Thoracic aorta (tissue), 2 donors: ENCODE results near the gene ERC1. TPM values are rescaled to one million over a fixed set of nuclear protein-coding genes. Genes with fewer than 3 reads are reported as not detected.

Source experiments
- ATAC-seq: fragments of 150-250 bp; one replicate; pipeline ENCODE4 v1.8.0; 2017; ENCODE audit warnings: low read depth; ENCODE audit not compliant: insufficient number of reproducible peaks, low FRiP score
- DNase-seq: peaks from one replicate; pipeline ENCODE4 v3.0.0-alpha.2; 2020; ENCODE audit warnings: low spot score
- H3K27ac ChIP-seq, 2 donors: fragments of 200-600 bp; sonication (generic); 1 replicate in 1 of 2; 2 replicates in 1 of 2; pipeline ENCODE4 v1.5.1; 2016; ENCODE audit warnings: mild to moderate bottlenecking in 2 of 2, moderate library complexity in 2 of 2
- H3K27me3 ChIP-seq: fragments of 200-600 bp; sonication (generic); replicated peaks from 2 replicates; pipeline ENCODE4 v1.6.0; 2016; ENCODE audit warnings: mild to moderate bottlenecking; ENCODE audit not compliant: insufficient read depth
- H3K36me3 ChIP-seq: fragments of 200-600 bp; sonication (generic); one replicate; pipeline ENCODE4 v1.5.1; 2016
- H3K4me1 ChIP-seq, 2 donors: fragments of 200-600 bp; sonication (generic); 1 replicate in 1 of 2; 2 replicates in 1 of 2; pipeline versions ENCODE4 v1.5.1 to v1.6.0; 2016; ENCODE audit warnings: low read depth in 2 of 2, mild to moderate bottlenecking in 1 of 2; ENCODE audit not compliant: control insufficient read depth in 1 of 2
- H3K4me3 ChIP-seq: fragments of 200-600 bp; sonication (generic); 2 replicates; pipeline ENCODE4 v1.5.1; 2016; ENCODE audit warnings: mild to moderate bottlenecking
- H3K9me3 ChIP-seq: fragments of 200-600 bp; sonication (generic); 2 replicates; pipeline ENCODE4 v1.5.1; 2016
- CTCF ChIP-seq: fragments of 200-600 bp; sonication (generic); IDR thresholded peaks from one replicate; pipeline ENCODE4 v1.5.1; 2019; ENCODE audit warnings: antibody characterized with exemption
- total RNA-seq, 2 donors: library from RNA; depleted of rRNA; stranded (reverse); fragments of >200 nt; gene quantifications; one replicate each; pipeline versions ENCODE4 v1.1.0 to v1.2.3, GENCODE V29; 2016

The ERC1 gene
- total RNA-seq, 2 donors from 2014 or later = 45.8 to 80.0 TPM

DNA sequence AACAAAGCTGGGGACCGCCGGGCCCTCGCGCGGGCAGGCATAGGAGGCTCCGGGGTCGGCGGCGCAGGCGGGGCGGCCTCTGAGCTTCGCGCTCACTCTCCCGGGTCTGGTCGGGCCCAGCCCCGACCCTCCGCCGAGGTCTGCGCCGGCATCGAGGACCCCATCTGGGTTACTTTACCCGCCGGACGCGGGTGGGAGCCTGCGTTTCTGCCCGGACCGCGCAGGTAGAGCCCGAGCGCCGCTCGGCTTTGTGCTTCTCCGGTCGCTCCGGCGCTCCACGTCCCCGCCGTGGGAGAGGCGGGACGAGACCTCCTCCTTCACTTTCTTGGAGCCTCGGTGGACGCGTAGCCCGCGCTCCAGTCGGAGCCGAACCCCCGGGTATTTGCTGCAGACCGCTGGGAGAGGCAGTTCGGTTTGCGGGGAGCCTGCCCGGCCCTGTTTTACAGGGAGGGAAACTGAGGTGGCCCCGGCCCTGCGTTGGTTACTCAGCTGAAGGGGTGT lies 540.2 kb downstream of the ERC1 start:
- peaks cover 11% of the 10 kb centered on the region for H3K27me3 ChIP-seq
- H3K27ac ChIP-seq = no peak overlapping the region
- no peaks in the 10 kb centered on the region for H3K9me3 ChIP-seq
- no peak for TF ChIP-seq CTCF
- no peak for DNase-seq
- peak overlapping the region; percentile 74 for H3K4me3 ChIP-seq
- ATAC-seq = no peak
- H3K36me3 ChIP-seq = no peaks in the 10 kb centered on the region
- peaks cover 0 to 14% of the 10 kb centered on the region in 2 donors for H3K4me1 ChIP-seq

DNA sequence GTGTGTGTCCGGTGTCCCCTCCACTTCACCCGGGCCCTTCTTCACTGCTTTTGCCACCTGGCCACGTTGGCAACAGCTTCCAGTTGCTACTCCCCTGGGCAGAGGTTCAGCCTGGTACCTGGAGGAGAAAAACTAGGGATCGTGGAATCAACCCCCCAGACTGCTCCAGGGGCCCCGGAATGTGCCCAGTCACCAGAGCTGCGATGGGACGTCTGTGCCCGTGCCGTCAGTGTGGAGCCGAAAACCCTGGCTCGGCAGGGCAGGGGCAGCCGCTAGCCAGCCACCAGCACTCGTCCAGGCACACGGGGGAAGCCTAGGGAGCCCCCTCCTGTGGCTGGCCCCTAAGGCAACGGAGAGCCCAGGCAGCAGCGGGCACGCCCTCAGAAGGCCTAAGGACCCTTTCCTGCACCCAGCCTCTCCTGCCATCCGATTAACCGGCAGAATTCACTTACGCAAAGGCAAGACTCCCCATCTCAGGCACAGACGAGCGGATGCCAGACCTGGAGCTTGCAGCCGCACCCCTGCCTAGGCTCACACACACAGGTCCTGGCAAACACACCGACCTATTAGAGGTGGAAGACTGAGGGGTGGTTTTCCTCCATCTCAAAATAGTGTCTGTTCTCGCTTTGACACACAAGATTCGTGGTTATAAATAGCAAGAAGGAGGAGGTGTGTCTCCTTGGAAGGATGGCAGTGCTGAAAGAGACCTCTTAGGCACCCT lies 540.8 kb downstream of the ERC1 start:
- H3K27ac ChIP-seq = no peak overlapping the region
- H3K36me3 ChIP-seq = no peaks in the 10 kb centered on the region
- H3K9me3 ChIP-seq = no peaks in the 10 kb centered on the region
- peak overlapping the region; percentile 74 for H3K4me3 ChIP-seq
- DNase-seq (no peak), ATAC-seq (no peak)
- H3K4me1 ChIP-seq = peaks cover 0 to 14% of the 10 kb centered on the region in 2 donors
- peaks cover 11% of the 10 kb centered on the region for H3K27me3 ChIP-seq
- no peak for TF ChIP-seq CTCF

DNA sequence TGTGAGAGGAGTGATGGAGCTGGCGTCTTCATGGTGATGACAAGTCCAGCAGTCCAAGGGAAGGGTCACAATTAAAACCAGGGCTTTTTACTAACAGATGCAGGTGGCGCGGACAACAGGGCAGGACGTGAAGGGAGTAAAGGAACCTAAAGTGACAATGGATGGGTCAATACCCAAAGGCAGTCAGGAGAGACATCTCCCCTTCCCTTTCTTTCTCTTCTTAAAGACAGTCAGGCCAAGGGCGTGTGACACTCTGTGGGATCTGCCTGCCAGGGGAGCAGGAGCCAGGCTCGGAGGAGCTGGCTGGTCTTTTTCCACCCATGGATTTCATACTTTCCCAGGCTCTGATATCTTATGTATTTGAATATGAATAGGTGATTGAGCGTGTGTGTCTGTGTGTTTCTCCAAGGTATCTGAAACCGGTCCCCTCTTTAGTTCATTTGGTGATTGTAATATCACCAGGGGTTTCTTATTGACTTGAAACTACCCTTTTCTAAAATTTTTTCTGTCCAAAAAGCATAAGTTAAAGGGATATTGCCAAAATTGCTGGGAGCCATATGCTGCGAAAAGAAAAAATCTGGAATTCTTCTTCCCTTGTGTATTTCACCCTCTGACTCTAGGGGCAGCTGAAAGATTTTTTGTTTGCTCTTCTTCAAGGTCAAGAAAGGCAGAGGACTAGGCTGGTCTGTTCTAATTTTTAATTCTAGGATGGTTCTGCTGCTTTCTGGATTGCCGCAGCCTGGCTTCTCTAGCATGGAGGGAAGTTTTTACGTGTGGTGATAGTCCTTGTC lies 541.5 kb downstream of the ERC1 start:
- no peaks in the 10 kb centered on the region for H3K36me3 ChIP-seq
- peaks cover 0 to 14% of the 10 kb centered on the region in 2 donors for H3K4me1 ChIP-seq
- peaks cover 11% of the 10 kb centered on the region for H3K27me3 ChIP-seq
- no peak for TF ChIP-seq CTCF
- ATAC-seq (no peak), DNase-seq (no peak)
- no peak overlapping the region for H3K4me3 ChIP-seq
- H3K9me3 ChIP-seq = no peaks in the 10 kb centered on the region
- no peak overlapping the region for H3K27ac ChIP-seq

DNA sequence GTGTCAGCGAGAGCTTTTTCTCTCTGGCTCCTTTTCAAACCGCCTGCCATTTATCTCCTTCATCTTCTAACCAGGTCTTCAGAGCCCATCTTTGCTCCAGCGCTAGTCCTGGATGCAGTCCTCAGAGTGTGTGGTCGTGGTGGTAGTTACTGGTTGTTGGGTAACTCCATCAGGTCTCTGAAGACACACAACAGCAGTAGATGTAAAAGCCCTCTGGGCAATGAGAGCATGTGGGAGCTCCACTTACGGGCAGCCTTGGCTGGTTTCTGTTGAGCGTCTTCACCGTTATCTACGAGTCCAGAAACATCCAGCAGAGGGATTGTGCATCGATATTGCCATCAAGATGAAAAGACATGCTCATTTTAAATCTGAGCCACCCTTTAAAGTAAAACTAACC lies 542.2 kb downstream of the ERC1 start:
- Histone ChIP-seq H3K27me3 (peaks cover 11% of the 10 kb centered on the region), H3K4me3 (peak overlapping the region; percentile 24), H3K9me3 (no peaks in the 10 kb centered on the region), H3K4me1 (peaks cover 0 to 14% of the 10 kb centered on the region in 2 donors), H3K27ac (no peak overlapping the region), H3K36me3 (no peaks in the 10 kb centered on the region)
- DNase-seq (no peak), ATAC-seq (no peak)
- TF ChIP-seq CTCF = no peak

DNA sequence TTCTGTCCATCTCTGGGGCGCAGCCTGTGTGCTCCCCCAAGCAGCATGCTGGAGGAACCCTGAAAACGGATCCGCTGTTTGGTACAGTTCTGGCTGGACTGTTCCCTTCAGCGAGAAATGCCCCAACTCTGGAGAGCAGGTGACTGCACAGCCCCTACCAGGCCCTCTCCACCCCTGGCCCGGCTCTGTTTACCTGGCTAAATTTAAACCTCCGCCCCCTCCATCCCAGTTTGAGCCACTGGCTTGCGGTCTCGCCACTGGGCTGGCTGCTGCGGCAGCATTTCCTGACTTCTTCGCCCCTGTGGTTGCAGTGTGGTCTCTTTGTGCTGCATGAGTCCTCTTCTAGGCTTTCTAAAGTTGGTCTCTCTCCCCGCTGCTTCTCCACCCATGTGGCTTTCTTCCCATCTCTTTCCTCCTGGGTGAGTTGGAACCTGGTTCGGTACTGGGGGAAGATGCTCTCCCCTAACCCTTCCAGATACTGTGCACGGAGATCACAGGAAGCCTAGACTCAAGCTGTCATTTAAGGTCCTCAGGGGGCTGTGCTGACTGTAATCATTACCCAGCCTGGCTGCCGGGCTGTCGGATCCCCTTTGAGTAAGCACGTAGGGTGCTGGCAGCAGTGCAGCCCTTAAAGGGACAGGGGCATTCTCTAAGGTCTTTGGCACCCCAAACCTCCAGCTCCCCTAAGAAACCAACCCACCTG lies 542.7 kb downstream of the ERC1 start:
- DNase-seq (no peak), ATAC-seq (no peak)
- Histone ChIP-seq H3K9me3 (no peaks in the 10 kb centered on the region), H3K4me1 (peaks cover 0 to 14% of the 10 kb centered on the region in 2 donors), H3K36me3 (no peaks in the 10 kb centered on the region), H3K4me3 (peak overlapping the region; percentile 24), H3K27ac (no peak overlapping the region), H3K27me3 (peaks cover 11% of the 10 kb centered on the region)
- no peak for TF ChIP-seq CTCF
